HG02763 (cell line): Measurements from ENCODE around the gene ESRRG.
"Not testable (repeated sequence)": the region's sequence is repeated elsewhere in the genome, so short reads cannot be mapped to it uniquely, and the experiment has no call there.

ENCODE experiments used
- ATAC-seq: cut with Tn5 transposase; IDR thresholded peaks from one replicate; pipeline ENCODE4 v1.9.1; 2021; ENCODE audit warnings: mild to moderate bottlenecking, moderate library complexity; ENCODE audit not compliant: unreplicated experiment

ESRRG gene

GRCh38 chr1:216576234-216576937 lies 146.8 kb downstream of the ESRRG start:
- no peak for ATAC-seq

GRCh38 chr1:216566641-216567205 lies 156.5 kb downstream of the ESRRG start:
- ATAC-seq = peak; percentile 53

- ATAC-seq = no peak
These were observed 160.1 kb downstream of the ESRRG start for GRCh38 chr1:216563087-216563486.

GRCh38 chr1:216562383-216562782 lies 160.8 kb downstream of the ESRRG start:
- ATAC-seq = no peak

- ATAC-seq = no peak
These were observed 162.7 kb downstream of the ESRRG start for GRCh38 chr1:216560527-216560926.

- ATAC-seq = no peak
These were observed 163.9 kb downstream of the ESRRG start for GRCh38 chr1:216559359-216559758.

GRCh38 chr1:216555653-216556052 lies 167.6 kb downstream of the ESRRG start:
- ATAC-seq = no peak

- no peak for ATAC-seq
These were observed 168.3 kb downstream of the ESRRG start for GRCh38 chr1:216554934-216555333.

- ATAC-seq = no peak
These were observed 169.5 kb downstream of the ESRRG start for GRCh38 chr1:216553766-216554165.

- no peak for ATAC-seq
These were observed 170.2 kb downstream of the ESRRG start for GRCh38 chr1:216553040-216553439.

GRCh38 chr1:216549796-216550195 lies 173.4 kb downstream of the ESRRG start:
- ATAC-seq = no peak

GRCh38 chr1:216542741-216543140 lies 180.5 kb downstream of the ESRRG start:
- no peak for ATAC-seq

GRCh38 chr1:216542263-216542662 lies 181.0 kb downstream of the ESRRG start:
- ATAC-seq = no peak

GRCh38 chr1:216535751-216536150 lies 187.5 kb downstream of the ESRRG start:
- no peak for ATAC-seq

- no peak for ATAC-seq
These were observed 188.2 kb downstream of the ESRRG start for GRCh38 chr1:216535059-216535458.

GRCh38 chr1:216533776-216534175 lies 189.5 kb downstream of the ESRRG start:
- ATAC-seq = no peak

GRCh38 chr1:216532251-216532798 lies 190.9 kb downstream of the ESRRG start:
- ATAC-seq = no peak

- peak; percentile 62 for ATAC-seq
These were observed 191.7 kb downstream of the ESRRG start for GRCh38 chr1:216531263-216532239.

GRCh38 chr1:216529851-216530250 lies 193.4 kb downstream of the ESRRG start:
- ATAC-seq = not testable (repeated sequence)

GRCh38 chr1:216528816-216529215 lies 194.4 kb downstream of the ESRRG start:
- peak; percentile 89 for ATAC-seq
